ENCODE results near the gene ACCS. TPM values are rescaled to one million over a fixed set of nuclear protein-coding genes. Genes with fewer than 3 reads are reported as not detected.

The ACCS gene
- total RNA-seq, 1 experiment from 2014 or later, result 7.5 TPM

DNA sequence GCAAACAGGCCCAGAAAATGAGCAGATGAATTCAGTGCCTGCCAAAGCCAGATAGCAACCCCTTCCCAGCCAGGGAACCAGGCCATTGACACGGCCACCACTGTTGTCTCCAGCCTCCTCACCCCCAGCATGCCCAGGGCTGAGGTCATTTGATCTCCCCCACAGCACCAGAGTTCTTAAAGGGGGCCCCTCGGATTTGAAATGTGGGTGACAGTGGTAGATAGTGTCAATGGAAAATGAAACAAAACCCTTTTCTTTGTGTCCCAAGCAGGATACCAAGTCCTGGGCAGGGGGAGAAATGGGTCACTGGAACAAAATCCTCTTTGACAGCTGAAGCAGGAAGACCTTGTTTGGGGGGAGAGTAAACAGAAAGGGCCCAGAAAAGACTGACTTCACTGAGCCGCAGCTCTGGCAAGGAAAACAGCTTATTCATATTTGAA is 32.6 kb upstream of the ACCS start:
- no peaks in the 10 kb centered on the region for H4K20me1 ChIP-seq (ENCODE audit: control insufficient read depth, insufficient read depth, insufficient read length)
- peak overlapping the region; percentile 14 for H3K18ac ChIP-seq (ENCODE audit: insufficient read length, low read depth, low read length)
- no peak overlapping the region for H2BK15ac ChIP-seq (ENCODE audit: low read depth, low read length)
- Mint-ChIP-seq H3K27me3 (ENCODE audit: low read depth) (peaks cover 20% of the 10 kb centered on the region), H3K9me3 (no peaks in the 10 kb centered on the region), H3K27ac (no peak overlapping the region), H3K4me1 (peaks cover 28 to 38% of the 10 kb centered on the region in 2 experiments), H3K36me3 (ENCODE audit: insufficient read depth in 1 of 3, low read depth in 3 of 3) (no peaks in the 10 kb centered on the region; a peak in 1 of 7 replicates), H3K4me3 (no peak overlapping the region)
- no peaks in the 10 kb centered on the region for H3K23me2 ChIP-seq (ENCODE audit: insufficient read length, low read depth, low read length, poor library complexity, severe bottlenecking)
- peaks cover 6% of the 10 kb centered on the region; the same call in 1 of the 2 replicates for H3K4me1 ChIP-seq (ENCODE audit: insufficient read depth, low read length)
- H3K27ac ChIP-seq (ENCODE audit: insufficient read length, low read depth, low read length), result no peak overlapping the region
- H3K4me2 ChIP-seq (ENCODE audit: insufficient read depth, insufficient read length, low read length), result no peak overlapping the region
- H2AFZ ChIP-seq (ENCODE audit: low read length), result no peak overlapping the region
- H2AK5ac ChIP-seq (ENCODE audit: insufficient read length, low read length), result no peak overlapping the region
- H2BK120ac ChIP-seq (ENCODE audit: low read depth, low read length, poor library complexity, severe bottlenecking), result no peak overlapping the region
- H2BK12ac ChIP-seq (ENCODE audit: insufficient read length, low read depth, low read length), result no peak overlapping the region
- no peaks in the 10 kb centered on the region for H3K79me1 ChIP-seq (ENCODE audit: insufficient read depth, low read depth, low read length, poor library complexity, severe bottlenecking)
- H2BK20ac ChIP-seq (ENCODE audit: low read depth, low read length, poor library complexity, severe bottlenecking), result no peak overlapping the region
- no peaks in the 10 kb centered on the region for H3K79me2 ChIP-seq (ENCODE audit: insufficient read depth, low read length)
- H3T11ph ChIP-seq (ENCODE audit: low read length), result no peak overlapping the region
- no peak overlapping the region for H4K5ac ChIP-seq (ENCODE audit: insufficient read length, low read depth, low read length)
- no peak overlapping the region for H2BK5ac ChIP-seq (ENCODE audit: insufficient read length, low read length)
- no peak overlapping the region for H3K4ac ChIP-seq (ENCODE audit: low read depth, low read length)
- H3K9ac ChIP-seq (ENCODE audit: extremely low read depth, insufficient read length, low read length), result no peak overlapping the region
- H3K23ac ChIP-seq (ENCODE audit: insufficient read length, low read depth, low read length), result no peak overlapping the region
- no peak for DNase-seq
- H4K8ac ChIP-seq (replicated peaks; ENCODE audit: insufficient read length, low read depth, low read length), result no peak overlapping the region
- H3K14ac ChIP-seq (ENCODE audit: insufficient read depth, low read length), result no peak overlapping the region
- no CpG with 5 or more reads among the region's 3 CpGs for WGBS (ENCODE audit: extremely low coverage, insufficient read length, low lambda C conversion rate)
- TF ChIP-seq, protein P1, sequence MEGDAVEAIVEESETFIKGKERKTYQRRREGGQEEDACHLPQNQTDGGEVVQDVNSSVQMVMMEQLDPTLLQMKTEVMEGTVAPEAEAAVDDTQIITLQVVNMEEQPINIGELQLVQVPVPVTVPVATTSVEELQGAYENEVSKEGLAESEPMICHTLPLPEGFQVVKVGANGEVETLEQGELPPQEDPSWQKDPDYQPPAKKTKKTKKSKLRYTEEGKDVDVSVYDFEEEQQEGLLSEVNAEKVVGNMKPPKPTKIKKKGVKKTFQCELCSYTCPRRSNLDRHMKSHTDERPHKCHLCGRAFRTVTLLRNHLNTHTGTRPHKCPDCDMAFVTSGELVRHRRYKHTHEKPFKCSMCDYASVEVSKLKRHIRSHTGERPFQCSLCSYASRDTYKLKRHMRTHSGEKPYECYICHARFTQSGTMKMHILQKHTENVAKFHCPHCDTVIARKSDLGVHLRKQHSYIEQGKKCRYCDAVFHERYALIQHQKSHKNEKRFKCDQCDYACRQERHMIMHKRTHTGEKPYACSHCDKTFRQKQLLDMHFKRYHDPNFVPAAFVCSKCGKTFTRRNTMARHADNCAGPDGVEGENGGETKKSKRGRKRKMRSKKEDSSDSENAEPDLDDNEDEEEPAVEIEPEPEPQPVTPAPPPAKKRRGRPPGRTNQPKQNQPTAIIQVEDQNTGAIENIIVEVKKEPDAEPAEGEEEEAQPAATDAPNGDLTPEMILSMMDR (conservative IDR thresholded peaks at IDR 0.05), result no peak
- H3K56ac ChIP-seq (ENCODE audit: insufficient read length, low read depth, low read length), result no peak overlapping the region
- no peaks in the 10 kb centered on the region for H3K27me3 ChIP-seq (ENCODE audit: insufficient read depth, low read length)
- H4K91ac ChIP-seq (ENCODE audit: insufficient read length, low read depth, low read length), result no peak overlapping the region
- H3K9me3 ChIP-seq (ENCODE audit: control insufficient read depth, low read depth, low read length), result no peaks in the 10 kb centered on the region

Measured in H9 (cell line).